Testis (tissue), 3 donors: ENCODE results near the gene PTPRC. TPM values are rescaled to one million over a fixed set of nuclear protein-coding genes. Genes with fewer than 3 reads are reported as not detected.

ENCODE experiments used
- DNase-seq: peaks from one replicate; pipeline ENCODE4 v3.0.0-alpha.2; 2019
- H3K27ac ChIP-seq, 2 donors: fragments of 200-600 bp; sonication (generic); one replicate each; pipeline ENCODE4 v1.5.1; 2019
- H3K27me3 ChIP-seq: fragments of 200-600 bp; sonication (generic); one replicate; pipeline ENCODE4 v1.5.1; 2019
- H3K36me3 ChIP-seq: fragments of 200-600 bp; sonication (generic); one replicate; pipeline ENCODE4 v1.5.1; 2017; ENCODE audit warnings: low read depth; ENCODE audit errors: missing control alignments
- H3K4me1 ChIP-seq: fragments of 200-600 bp; sonication (generic); one replicate; pipeline ENCODE4 v1.5.1; 2019
- H3K4me3 ChIP-seq, 2 donors: fragments of 200-600 bp; sonication (generic); one replicate each; pipeline ENCODE4 v1.5.1; 2017 to 2019
- H3K9me3 ChIP-seq: fragments of 200-600 bp; sonication (generic); one replicate; pipeline ENCODE4 v1.5.1; 2017
- POLR2A ChIP-seq: fragments of 450-650 bp; IDR thresholded peaks from one replicate; pipeline ENCODE4 v1.6.1; 2017; ENCODE audit warnings: antibody characterized with exemption, mild to moderate bottlenecking, moderate library complexity
- WGBS, 2 donors: methylation state at CpG; one replicate each; pipeline ENCODE4 v1.1.5; 2018; 5-methylcytosine and 5-hydroxymethylcytosine counted together
- intact Hi-C: fragments of 100-400 bp; cut with DNase I; formaldehyde crosslinking; loops from one replicate; pipeline ENCODE4 v1.15.1; 2023; ENCODE audit warnings: low total_unique reads
- polyA plus RNA-seq: library from polyadenylated mRNA; stranded (reverse); fragments of 350-450 nt; fragmentation: Illumina TruSeq; extraction: RNeasy Lipid Tissue Mini Kit (QIAGEN cat#74804); gene quantifications from one replicate; pipeline ENCODE4 v1.2.3, GENCODE V29; 2014; ENCODE audit warnings: low read depth, low replicate concordance; ENCODE audit not compliant: insufficient read depth
- total RNA-seq, 2 donors: library from RNA; depleted of rRNA; stranded (reverse); fragments of >200 nt; gene quantifications; one replicate each; pipeline ENCODE4 v1.2.3, GENCODE V29; 2016
- TF ChIP-seq, protein P1 (sequence below), 3 experiments: fragments of 450-650 bp in 2 of 3; fragments of 200-600 bp in 1 of 3; sonication (generic) in 1 of 3; IDR thresholded peaks; one replicate each; pipeline ENCODE4 v1.5.1; 2016 to 2019; ENCODE audit warnings: antibody characterized with exemption in 3 of 3, mild to moderate bottlenecking in 2 of 3, moderate library complexity in 1 of 3

Gene PTPRC
- total and polyA plus RNA-seq, 3 donors from 2014 or later, result 5.1 to 10.8 (median 9.7) TPM

- 84 to 98% methylated on average over 2 of the region's 2 CpGs for WGBS, 2 donors
- H3K27ac ChIP-seq, result no peak overlapping the region
- no peak for DNase-seq
- no peaks in the 10 kb centered on the region for H3K27me3 ChIP-seq
- H3K36me3 ChIP-seq, result no peaks in the 10 kb centered on the region
- no peak overlapping the region for H3K4me3 ChIP-seq
- no peak for TF ChIP-seq POLR2A
- TF ChIP-seq, protein P1, sequence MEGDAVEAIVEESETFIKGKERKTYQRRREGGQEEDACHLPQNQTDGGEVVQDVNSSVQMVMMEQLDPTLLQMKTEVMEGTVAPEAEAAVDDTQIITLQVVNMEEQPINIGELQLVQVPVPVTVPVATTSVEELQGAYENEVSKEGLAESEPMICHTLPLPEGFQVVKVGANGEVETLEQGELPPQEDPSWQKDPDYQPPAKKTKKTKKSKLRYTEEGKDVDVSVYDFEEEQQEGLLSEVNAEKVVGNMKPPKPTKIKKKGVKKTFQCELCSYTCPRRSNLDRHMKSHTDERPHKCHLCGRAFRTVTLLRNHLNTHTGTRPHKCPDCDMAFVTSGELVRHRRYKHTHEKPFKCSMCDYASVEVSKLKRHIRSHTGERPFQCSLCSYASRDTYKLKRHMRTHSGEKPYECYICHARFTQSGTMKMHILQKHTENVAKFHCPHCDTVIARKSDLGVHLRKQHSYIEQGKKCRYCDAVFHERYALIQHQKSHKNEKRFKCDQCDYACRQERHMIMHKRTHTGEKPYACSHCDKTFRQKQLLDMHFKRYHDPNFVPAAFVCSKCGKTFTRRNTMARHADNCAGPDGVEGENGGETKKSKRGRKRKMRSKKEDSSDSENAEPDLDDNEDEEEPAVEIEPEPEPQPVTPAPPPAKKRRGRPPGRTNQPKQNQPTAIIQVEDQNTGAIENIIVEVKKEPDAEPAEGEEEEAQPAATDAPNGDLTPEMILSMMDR (IDR thresholded peaks at IDR 0.05), result no peak
- intact Hi-C loops, result no loop called here
- H3K9me3 ChIP-seq, result no peaks in the 10 kb centered on the region
- no peaks in the 10 kb centered on the region for H3K4me1 ChIP-seq
Measured at GRCh38 chr1:198747127-198747526, 108.3 kb downstream of the PTPRC start.

DNA sequence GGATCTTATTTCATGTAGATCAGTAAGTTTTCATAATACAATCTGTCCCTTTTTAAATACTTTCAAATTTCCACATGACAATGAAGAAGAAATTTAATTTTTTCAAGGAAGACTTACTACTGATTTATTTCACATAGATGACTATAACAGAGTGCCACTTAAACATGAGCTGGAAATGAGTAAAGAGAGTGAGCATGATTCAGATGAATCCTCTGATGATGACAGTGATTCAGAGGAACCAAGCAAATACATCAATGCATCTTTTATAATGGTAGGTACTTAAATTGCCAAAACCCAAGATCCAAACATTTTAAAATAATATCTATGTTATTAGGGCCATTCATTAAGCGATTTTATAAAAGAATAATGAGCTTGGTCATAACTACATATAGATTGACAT, 110.4 kb downstream of the PTPRC start:
- H3K27me3 ChIP-seq, result no peaks in the 10 kb centered on the region
- intact Hi-C loops, result no loop called here
- H3K27ac ChIP-seq, result no peak overlapping the region
- WGBS, 2 donors, result 93 to 97% methylated on average over 1 of the region's 1 CpG
- no peaks in the 10 kb centered on the region for H3K9me3 ChIP-seq
- TF ChIP-seq, protein P1 (IDR thresholded peaks at IDR 0.05), result no peak
- TF ChIP-seq POLR2A, result no peak
- H3K4me1 ChIP-seq, result no peaks in the 10 kb centered on the region
- H3K36me3 ChIP-seq, result no peaks in the 10 kb centered on the region
- DNase-seq, result no peak
- no peak overlapping the region for H3K4me3 ChIP-seq

DNA sequence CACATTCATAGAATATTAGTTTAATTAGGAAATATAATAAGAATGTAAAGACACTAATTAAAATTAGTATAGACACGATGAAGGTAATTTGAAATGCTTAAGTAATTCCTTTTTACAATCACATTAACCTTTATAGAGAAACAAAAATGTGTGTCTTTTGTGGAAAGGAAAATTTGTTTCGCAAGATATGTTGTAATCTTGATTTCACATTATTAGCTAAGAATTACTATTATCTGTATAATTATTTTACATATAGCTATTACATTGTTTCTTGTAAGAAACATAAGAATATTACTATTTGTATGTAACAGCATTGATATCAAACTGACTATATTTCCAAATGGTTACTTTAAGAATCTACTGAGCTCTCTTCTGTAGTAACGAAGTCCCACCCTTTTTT, 111.2 kb downstream of the PTPRC start:
- intact Hi-C loops, result no loop called here
- TF ChIP-seq POLR2A, result no peak
- TF ChIP-seq, protein P1 (IDR thresholded peaks at IDR 0.05), result no peak
- H3K4me1 ChIP-seq, result no peaks in the 10 kb centered on the region
- H3K27ac ChIP-seq, result no peak overlapping the region
- no peak for DNase-seq
- no peaks in the 10 kb centered on the region for H3K9me3 ChIP-seq
- 82 to 92% methylated on average over 3 of the region's 3 CpGs for WGBS, 2 donors
- no peak overlapping the region for H3K4me3 ChIP-seq
- no peaks in the 10 kb centered on the region for H3K36me3 ChIP-seq
- no peaks in the 10 kb centered on the region for H3K27me3 ChIP-seq

DNA sequence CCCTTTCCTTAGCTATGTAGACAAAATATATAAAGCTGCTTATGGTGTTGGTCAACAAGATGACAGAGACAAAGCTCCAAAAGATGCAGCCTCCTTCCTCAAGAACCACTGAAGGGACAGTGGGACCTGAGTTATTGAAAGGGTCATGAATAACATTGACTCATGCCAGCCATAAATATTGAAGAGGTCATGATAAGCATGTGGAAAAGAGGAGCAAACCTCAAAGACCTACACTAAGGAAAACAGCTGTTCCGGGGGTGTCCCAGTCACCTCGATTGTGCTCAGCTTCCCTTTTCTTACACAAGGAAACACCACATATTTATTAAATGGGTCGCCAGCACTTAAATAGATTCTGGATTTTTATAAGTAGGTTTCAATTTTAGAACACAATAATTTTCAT, 112.9 kb downstream of the PTPRC start:
- no peaks in the 10 kb centered on the region for H3K4me1 ChIP-seq
- no peaks in the 10 kb centered on the region for H3K36me3 ChIP-seq
- H3K4me3 ChIP-seq, result no peak overlapping the region
- 70 to 75% methylated on average over 3 of the region's 3 CpGs for WGBS, 2 donors
- no peaks in the 10 kb centered on the region for H3K9me3 ChIP-seq
- DNase-seq, result no peak
- intact Hi-C loops, result no loop called here
- H3K27ac ChIP-seq, result no peak overlapping the region
- H3K27me3 ChIP-seq, result no peaks in the 10 kb centered on the region
- TF ChIP-seq, protein P1 (IDR thresholded peaks at IDR 0.05), result no peak
- TF ChIP-seq POLR2A, result no peak

DNA sequence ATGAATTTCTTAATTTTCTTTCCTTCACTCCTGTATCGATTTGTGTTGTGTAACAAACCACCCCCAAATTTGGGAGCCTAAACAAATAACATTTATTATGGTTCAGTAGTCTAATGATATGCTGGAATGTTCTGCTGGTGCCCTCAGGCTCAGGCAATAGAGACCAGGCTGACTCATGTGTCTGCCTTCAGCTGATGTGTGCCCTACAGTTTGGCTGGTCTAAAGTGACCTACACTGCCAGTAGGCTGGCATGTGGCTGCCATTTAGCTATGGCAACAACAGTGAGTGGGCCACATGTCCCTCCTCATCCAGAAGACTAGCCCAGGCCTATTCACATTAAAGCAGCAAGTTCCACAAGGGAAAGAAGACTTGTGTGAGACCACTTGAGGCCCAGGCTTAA, 115.8 kb downstream of the PTPRC start:
- Histone ChIP-seq H3K36me3 (no peaks in the 10 kb centered on the region), H3K9me3 (no peaks in the 10 kb centered on the region), H3K4me1 (no peaks in the 10 kb centered on the region), H3K27me3 (no peaks in the 10 kb centered on the region), H3K4me3 (no peak overlapping the region), H3K27ac (no peak overlapping the region)
- intact Hi-C loops, result no loop called here
- no peak for TF ChIP-seq POLR2A
- TF ChIP-seq, protein P1 (IDR thresholded peaks at IDR 0.05), result no peak
- 86 to 96% methylated on average over 1 of the region's 1 CpG for WGBS, 2 donors
- DNase-seq, result no peak
